ENCODE data around the gene GDF11.

GDF11 gene

DNA sequence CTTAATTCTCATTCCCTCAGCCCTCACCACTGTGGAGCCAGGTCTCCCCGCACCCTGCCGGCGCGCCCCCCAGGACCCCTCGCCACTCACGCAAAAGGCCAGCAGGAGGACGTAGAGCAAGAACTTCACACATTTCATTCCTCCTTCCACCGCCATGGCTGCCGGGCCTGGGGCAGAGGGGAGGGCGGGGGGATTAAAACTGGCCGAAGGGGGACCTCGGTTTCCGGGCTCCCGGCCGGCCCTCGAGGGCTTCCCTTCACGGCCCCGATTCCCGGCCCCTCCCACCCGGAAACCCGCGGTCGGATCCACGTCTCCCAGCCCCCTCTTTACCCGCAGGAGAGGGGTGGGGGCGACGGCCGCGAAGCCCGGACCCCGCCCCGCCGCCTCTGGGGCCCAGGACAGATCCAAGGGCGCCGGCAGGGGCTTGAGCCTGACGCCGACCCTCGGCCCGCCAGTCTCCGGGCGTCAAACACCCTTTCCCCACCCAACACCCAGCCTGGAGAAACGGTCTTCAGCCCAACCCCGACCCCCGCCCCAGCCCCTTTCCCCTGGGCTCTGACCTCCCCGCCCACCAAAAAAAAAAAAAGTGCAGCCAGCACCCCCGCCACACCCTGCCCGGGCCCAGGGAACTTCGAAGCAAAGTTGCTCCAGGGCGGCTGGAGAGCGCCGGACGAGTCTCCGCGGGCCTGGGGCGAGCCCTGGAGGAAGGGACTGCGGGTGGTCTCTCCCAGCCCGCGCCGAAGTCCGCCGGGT lies 14.6 kb upstream of the GDF11 start:
- TF ChIP-seq, protein P1, sequence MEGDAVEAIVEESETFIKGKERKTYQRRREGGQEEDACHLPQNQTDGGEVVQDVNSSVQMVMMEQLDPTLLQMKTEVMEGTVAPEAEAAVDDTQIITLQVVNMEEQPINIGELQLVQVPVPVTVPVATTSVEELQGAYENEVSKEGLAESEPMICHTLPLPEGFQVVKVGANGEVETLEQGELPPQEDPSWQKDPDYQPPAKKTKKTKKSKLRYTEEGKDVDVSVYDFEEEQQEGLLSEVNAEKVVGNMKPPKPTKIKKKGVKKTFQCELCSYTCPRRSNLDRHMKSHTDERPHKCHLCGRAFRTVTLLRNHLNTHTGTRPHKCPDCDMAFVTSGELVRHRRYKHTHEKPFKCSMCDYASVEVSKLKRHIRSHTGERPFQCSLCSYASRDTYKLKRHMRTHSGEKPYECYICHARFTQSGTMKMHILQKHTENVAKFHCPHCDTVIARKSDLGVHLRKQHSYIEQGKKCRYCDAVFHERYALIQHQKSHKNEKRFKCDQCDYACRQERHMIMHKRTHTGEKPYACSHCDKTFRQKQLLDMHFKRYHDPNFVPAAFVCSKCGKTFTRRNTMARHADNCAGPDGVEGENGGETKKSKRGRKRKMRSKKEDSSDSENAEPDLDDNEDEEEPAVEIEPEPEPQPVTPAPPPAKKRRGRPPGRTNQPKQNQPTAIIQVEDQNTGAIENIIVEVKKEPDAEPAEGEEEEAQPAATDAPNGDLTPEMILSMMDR (IDR thresholded peaks at IDR 0.05), result no peak

GRCh38 chr12:55728939-55729818 lies 13.7 kb upstream of the GDF11 start, which contains the start of gene CD63:
CD63 (minus strand) TSS chr12:55729009; CDS start chr12:55728341, 668 bp downstream.
- TF ChIP-seq, protein P1 (IDR thresholded peaks at IDR 0.05), result no peak

DNA sequence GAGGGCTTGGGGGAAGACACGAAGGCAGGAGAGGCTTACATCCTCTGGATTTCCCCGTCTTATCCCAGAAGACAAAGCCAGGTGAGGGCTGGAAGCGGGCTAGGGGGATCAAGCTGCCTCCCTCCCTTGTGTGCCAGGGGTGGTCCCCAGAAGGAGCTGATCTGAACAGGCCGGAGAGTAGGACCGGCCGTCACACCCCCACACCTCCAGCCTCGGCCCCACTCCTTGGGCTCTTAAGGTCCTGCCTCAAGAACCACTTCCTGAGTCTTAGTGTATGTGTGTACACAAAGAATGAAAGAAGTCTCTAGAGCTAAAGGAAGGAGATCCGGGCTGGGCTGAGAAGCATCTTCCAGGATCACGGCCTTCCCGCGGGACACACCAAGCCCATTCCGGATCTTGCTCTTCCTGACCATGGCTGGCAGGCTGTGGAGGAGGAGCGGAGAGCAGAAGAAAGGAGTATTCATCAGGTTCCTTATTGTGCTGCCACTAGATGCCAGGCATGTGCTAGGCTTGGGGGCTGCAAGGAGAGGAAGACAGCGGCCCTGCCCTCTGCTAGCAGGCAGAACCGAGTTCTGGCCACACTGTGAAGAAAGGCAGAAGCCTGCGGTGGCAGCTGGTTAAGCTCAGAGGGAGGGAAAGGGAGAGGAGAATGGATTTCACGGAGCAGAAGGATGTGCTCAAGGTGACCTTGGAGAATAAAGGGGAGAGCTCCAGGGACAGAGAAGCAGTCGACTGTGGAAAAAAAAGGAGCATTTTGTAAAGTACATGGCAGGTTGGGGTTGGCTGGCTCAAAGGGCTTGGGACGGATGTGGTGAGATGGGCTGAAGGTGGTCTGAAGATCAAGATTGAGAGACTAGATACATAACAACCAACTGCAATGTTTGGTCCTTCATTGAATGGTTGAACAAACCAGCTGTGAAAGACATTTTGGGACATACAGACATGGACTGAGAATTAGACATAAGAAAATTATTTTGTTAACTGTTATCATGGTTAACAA lies 12.8 kb upstream of the GDF11 start:
- TF ChIP-seq, protein P1 (IDR thresholded peaks at IDR 0.05), result no peak

- TF ChIP-seq, protein P1 (IDR thresholded peaks at IDR 0.05), result no peak
These were observed 10.6 kb upstream of the GDF11 start for GRCh38 chr12:55732288-55732687.

- TF ChIP-seq, protein P1 (IDR thresholded peaks at IDR 0.05), result no peak
These were observed 9.8 kb upstream of the GDF11 start for GRCh38 chr12:55733021-55733555.

DNA sequence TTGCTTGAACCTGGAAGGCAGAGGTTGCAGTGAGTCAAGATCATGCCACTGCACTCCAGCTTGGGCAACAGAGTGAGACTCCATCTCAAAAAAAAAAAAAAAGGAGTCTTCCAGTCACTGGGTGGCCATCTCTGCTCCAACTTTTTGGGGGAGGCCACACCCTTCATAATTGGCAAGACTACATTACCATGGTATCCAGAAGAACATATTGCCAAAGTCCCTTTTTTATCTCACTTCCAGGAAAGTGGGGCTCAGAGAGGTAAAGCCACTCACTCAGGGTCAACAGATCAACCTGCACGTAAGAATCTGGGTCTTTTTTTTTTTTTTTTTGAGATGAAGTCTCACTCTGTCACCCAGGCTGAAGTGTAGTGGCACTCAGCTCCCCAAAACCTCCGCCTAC lies 9.1 kb upstream of the GDF11 start:
- TF ChIP-seq, protein P1 (IDR thresholded peaks at IDR 0.05), result no peak
